HG03571 (cell line): ENCODE measurements around the gene CEP135.
A peak's percentile ranks its signal among the peaks of the same experiment; 100 is the strongest.
"Not testable (repeated sequence)": the region's sequence is repeated elsewhere in the genome, so short reads cannot be mapped to it uniquely, and the experiment has no call there.

Experiments
- ATAC-seq: cut with Tn5 transposase; IDR thresholded peaks from one replicate; pipeline ENCODE4 v1.9.1; 2021; ENCODE audit not compliant: unreplicated experiment

Gene CEP135

GRCh38 chr4:55947254-55947882 is 1.4 kb upstream of the CEP135 start:
- ATAC-seq: peak; percentile 25

- peak; percentile 16 for ATAC-seq
Observed at GRCh38 chr4:55947912-55948725, 626 bp upstream of the CEP135 start.

GRCh38 chr4:55949482-55949802 is 697 bp downstream of the CEP135 start:
- ATAC-seq: no peak

GRCh38 chr4:55951191-55951922 is 2.6 kb downstream of the CEP135 start:
- ATAC-seq: no peak

- ATAC-seq: no peak
Observed at GRCh38 chr4:55955710-55956109, 7.0 kb downstream of the CEP135 start.

GRCh38 chr4:55959655-55960054 is 10.9 kb downstream of the CEP135 start:
- no peak for ATAC-seq

GRCh38 chr4:55964046-55964445 is 15.3 kb downstream of the CEP135 start:
- ATAC-seq: no peak

- no peak for ATAC-seq
Observed at GRCh38 chr4:55965585-55965984, 16.8 kb downstream of the CEP135 start.

GRCh38 chr4:55966324-55966723 is 17.6 kb downstream of the CEP135 start:
- ATAC-seq: not testable (repeated sequence)

- ATAC-seq: no peak
Observed at GRCh38 chr4:55967376-55967775, 18.6 kb downstream of the CEP135 start.

GRCh38 chr4:55973650-55974049 is 24.9 kb downstream of the CEP135 start:
- no peak for ATAC-seq

GRCh38 chr4:55977811-55978210 is 29.1 kb downstream of the CEP135 start:
- ATAC-seq: no peak

GRCh38 chr4:55979562-55979961 is 30.8 kb downstream of the CEP135 start:
- no peak for ATAC-seq

GRCh38 chr4:55980725-55981124 is 32.0 kb downstream of the CEP135 start:
- no peak for ATAC-seq

- ATAC-seq: no peak
Observed at GRCh38 chr4:55982976-55983375, 34.2 kb downstream of the CEP135 start.

GRCh38 chr4:55989766-55990165 is 41.0 kb downstream of the CEP135 start:
- no peak for ATAC-seq

- peak; percentile 47 for ATAC-seq
Observed at GRCh38 chr4:55993994-55994663, 45.4 kb downstream of the CEP135 start.

- no peak for ATAC-seq
Observed at GRCh38 chr4:55996646-55997045, 47.9 kb downstream of the CEP135 start.

- no peak for ATAC-seq
Observed at GRCh38 chr4:56003606-56004005, 54.9 kb downstream of the CEP135 start.

- ATAC-seq: no peak
Observed at GRCh38 chr4:56004235-56004634, 55.5 kb downstream of the CEP135 start.

GRCh38 chr4:56007154-56007553 is 58.4 kb downstream of the CEP135 start:
- no peak for ATAC-seq
